DND-41 (cell line): ENCODE results near the gene ARHGAP25.

Source experiments
- ATAC-seq: fragments of 200-7000 bp; cut with Tn5 transposase; 3 replicates; pipeline ENCODE4 v1.9.1; 2021; ENCODE audit warnings: low read depth; ENCODE audit not compliant: insufficient read depth
- DNase-seq: peaks from one replicate; pipeline ENCODE4 v3.0.0-alpha.2; 2020
- H2AFZ ChIP-seq: 2 replicates; pipeline ENCODE4 v1.6.0; 2012; ENCODE audit warnings: low read depth, low read length
- H3K27ac ChIP-seq: 2 replicates; pipeline ENCODE4 v1.5.1; 2012; ENCODE audit warnings: low read length, inconsistent platforms
- H3K27me3 ChIP-seq: fragments of 200-600 bp; sonication (generic); 2 replicates; pipeline ENCODE4 v1.6.0; 2012; ENCODE audit warnings: low read length, mild to moderate bottlenecking, inconsistent platforms; ENCODE audit not compliant: insufficient read depth, poor library complexity
- H3K36me3 ChIP-seq: 2 replicates; pipeline ENCODE4 v1.5.1; 2012; ENCODE audit warnings: low read length, inconsistent platforms; ENCODE audit not compliant: insufficient read depth
- H3K4me1 ChIP-seq: 2 replicates; pipeline ENCODE4 v1.5.1; 2012; ENCODE audit warnings: mild to moderate bottlenecking, low read length; ENCODE audit not compliant: insufficient read depth
- H3K4me2 ChIP-seq: 2 replicates; pipeline ENCODE4 v1.6.0; 2012; ENCODE audit warnings: mild to moderate bottlenecking, moderate library complexity, low read length, inconsistent platforms; ENCODE audit not compliant: insufficient read depth
- H3K4me3 ChIP-seq, 2 experiments: fragments of 200-600 bp in 1 of 2; shearing (Covaris generic) in 1 of 2; 2 replicates each; pipeline ENCODE4 v1.5.1; 2012 to 2016; ENCODE audit warnings: inconsistent platforms in 2 of 2, low read length in 2 of 2, mild to moderate bottlenecking in 2 of 2, low read depth in 1 of 2, moderate library complexity in 1 of 2
- H3K79me2 ChIP-seq: 2 replicates; pipeline ENCODE4 v1.6.0; 2012; ENCODE audit warnings: low read length, inconsistent platforms; ENCODE audit not compliant: insufficient read depth
- H3K9ac ChIP-seq: 2 replicates; pipeline ENCODE4 v1.6.0; 2012; ENCODE audit warnings: low read depth, mild to moderate bottlenecking, inconsistent platforms, low read length, moderate library complexity
- H3K9me3 ChIP-seq: 2 replicates; pipeline ENCODE4 v1.5.1; 2012; ENCODE audit warnings: low read length, moderate library complexity, mild to moderate bottlenecking, inconsistent platforms; ENCODE audit not compliant: insufficient read depth, severe bottlenecking
- H4K20me1 ChIP-seq: 2 replicates; pipeline ENCODE4 v1.6.0; 2012; ENCODE audit warnings: low read length; ENCODE audit not compliant: insufficient read depth
- CTCF ChIP-seq: IDR thresholded peaks from 2 replicates; pipeline ENCODE4 v1.5.1; 2012; ENCODE audit warnings: borderline replicate concordance, low read length, moderate library complexity, mild to moderate bottlenecking; ENCODE audit not compliant: poor library complexity, severe bottlenecking; ENCODE audit errors: extremely low read depth
- EZH2 ChIP-seq: IDR thresholded peaks from 3 replicates; pipeline ENCODE4 v1.6.1; 2012; ENCODE audit warnings: borderline replicate concordance, low read depth, mild to moderate bottlenecking, moderate library complexity, low read length, inconsistent platforms; ENCODE audit not compliant: severe bottlenecking

ARHGAP25 gene

GRCh38 chr2:68765739-68766375 lies 31.2 kb downstream of the ARHGAP25 start:
- Histone ChIP-seq H3K9me3 (no peaks in the 10 kb centered on the region), H3K4me1 (peaks cover 81% of the 10 kb centered on the region), H3K4me2 (peak overlapping the region; percentile 66), H3K9ac (peak overlapping the region; percentile 54), H3K79me2 (peaks cover 74% of the 10 kb centered on the region), H3K4me3 (peak overlapping the region in 1 of 2 experiments; percentile 52; a peak in 2 of 4 replicates), H3K27ac (peak overlapping the region; percentile 94), H3K36me3 (no peaks in the 10 kb centered on the region), H4K20me1 (no peaks in the 10 kb centered on the region), H2AFZ (peak overlapping the region; percentile 71), H3K27me3 (no peaks in the 10 kb centered on the region)
- ATAC-seq, result peak; percentile 33
- TF ChIP-seq EZH2 (no peak), CTCF (peak; percentile 18)
- DNase-seq, result no peak

- Histone ChIP-seq H3K4me1 (peaks cover 75% of the 10 kb centered on the region), H2AFZ (peak overlapping the region; percentile 71), H3K36me3 (no peaks in the 10 kb centered on the region), H3K4me3 (peak overlapping the region in 1 of 2 experiments; percentile 52; a peak in 2 of 4 replicates), H3K9me3 (no peaks in the 10 kb centered on the region), H4K20me1 (no peaks in the 10 kb centered on the region), H3K79me2 (peaks cover 78% of the 10 kb centered on the region), H3K27ac (peak overlapping the region; percentile 94), H3K4me2 (peak overlapping the region; percentile 66), H3K9ac (peak overlapping the region; percentile 54), H3K27me3 (no peaks in the 10 kb centered on the region)
- peak; percentile 82 for DNase-seq
- TF ChIP-seq CTCF (no peak), EZH2 (no peak)
- peak; percentile 94 for ATAC-seq
These were observed 31.8 kb downstream of the ARHGAP25 start for GRCh38 chr2:68766376-68766845.

GRCh38 chr2:68767031-68767961 lies 32.7 kb downstream of the ARHGAP25 start:
- peak; percentile 9; the same call in 2 of the 3 replicates for ATAC-seq

More at GRCh38 chr2:68767031-68767961, 32.7 kb downstream of the ARHGAP25 start:
- Histone ChIP-seq H3K4me2 (peak overlapping the region; percentile 66), H2AFZ (0 out of 2 replicates have a peak overlapping the region, but pooled peaks have one; percentile 71), H3K27ac (peak overlapping the region; percentile 94), H3K36me3 (no peaks in the 10 kb centered on the region), H3K9ac (peak overlapping the region; percentile 54), H4K20me1 (no peaks in the 10 kb centered on the region), H3K4me1 (peaks cover 67% of the 10 kb centered on the region), H3K9me3 (no peaks in the 10 kb centered on the region), H3K27me3 (no peaks in the 10 kb centered on the region), H3K79me2 (peaks cover 86% of the 10 kb centered on the region), H3K4me3 (peak overlapping the region in 1 of 2 experiments; percentile 52; a peak in 2 of 4 replicates)
- peak; percentile 45 for DNase-seq
- TF ChIP-seq CTCF (no peak), EZH2 (no peak)
